Glutamatergic neuron (in vitro differentiated cells): ENCODE data around the gene TBC1D9. TPM values are rescaled to one million over a fixed set of nuclear protein-coding genes. Genes with fewer than 3 reads are reported as not detected.

Experiments used
- DNase-seq: peaks from one replicate; pipeline ENCODE4 v3.0.0; 2022
- H3K27ac Mint-ChIP-seq: one replicate; pipeline ENCODE4 v1.8.0; 2020; ENCODE audit warnings: mild to moderate bottlenecking, mixed read lengths, inconsistent platforms; ENCODE audit not compliant: unreplicated experiment
- H3K27me3 Mint-ChIP-seq: one replicate; pipeline ENCODE4 v1.8.0; 2020; ENCODE audit warnings: mild to moderate bottlenecking, moderate library complexity, mixed read lengths, inconsistent platforms; ENCODE audit not compliant: unreplicated experiment
- H3K36me3 Mint-ChIP-seq: one replicate; pipeline ENCODE4 v1.8.0; 2020; ENCODE audit warnings: mild to moderate bottlenecking, mixed read lengths, inconsistent platforms; ENCODE audit not compliant: unreplicated experiment
- H3K4me1 Mint-ChIP-seq: one replicate; pipeline ENCODE4 v1.8.0; 2020; ENCODE audit warnings: mild to moderate bottlenecking, low read depth, mixed read lengths, inconsistent platforms; ENCODE audit not compliant: unreplicated experiment
- H3K4me3 Mint-ChIP-seq: one replicate; pipeline ENCODE4 v1.8.0; 2020; ENCODE audit warnings: mild to moderate bottlenecking, mixed read lengths, inconsistent platforms; ENCODE audit not compliant: unreplicated experiment
- H3K9me3 Mint-ChIP-seq: one replicate; pipeline ENCODE4 v1.8.0; 2020; ENCODE audit warnings: mild to moderate bottlenecking, moderate library complexity, mixed read lengths, inconsistent platforms; ENCODE audit not compliant: unreplicated experiment
- CTCF ChIP-seq: fragments of 200-600 bp; sonication (generic); IDR thresholded peaks from one replicate; pipeline ENCODE4 v1.5.0; 2021; ENCODE audit not compliant: partially characterized antibody, unreplicated experiment
- long read RNA-seq: library from polyadenylated mRNA; unstranded; transcript quantifications from one replicate; pipeline ENCODE4 v2.0.0, GENCODE V29; 2020; ENCODE audit not compliant: unreplicated experiment
- total RNA-seq: library from RNA; stranded (reverse); fragmentation: NEBNext Ultra II Directional; extraction: Animal tissue kit (Norgen Biotek cat#: 25700); gene quantifications from one replicate; pipeline ENCODE4 v1.2.1, GENCODE V29; 2021; ENCODE audit not compliant: unreplicated experiment

TBC1D9 gene
- total RNA-seq = 47.8 TPM
- long read RNA-seq, partial matches to known transcripts = 1 of 1 reads
- long read RNA-seq, other reads (novel, unspliced or antisense) = 0 of 1 reads

GRCh38 chr4:140756319-140757231 is at the start of gene TBC1D9:
Gene TBC1D9, minus strand, starts transcription at chr4:140756385. Its CDS starts 340 bp downstream, at chr4:140756045.
- peaks cover 10% of the 10 kb centered on the region for H3K4me1 Mint-ChIP-seq
- peaks cover 18% of the 10 kb centered on the region for H3K36me3 Mint-ChIP-seq
- peaks cover 18% of the 10 kb centered on the region for H3K9me3 Mint-ChIP-seq
- H3K27me3 Mint-ChIP-seq = peaks cover 10% of the 10 kb centered on the region
- peak within 1 kb of the TSS; percentile 82 for H3K4me3 Mint-ChIP-seq
- TF ChIP-seq CTCF = peak; percentile 52
- DNase-seq = peak; percentile 79
- peak within 1 kb of the TSS; percentile 89 for H3K27ac Mint-ChIP-seq

GRCh38 chr4:140805293-140805692 is 49.1 kb upstream of the TBC1D9 start:
- no peak overlapping the region for H3K27ac Mint-ChIP-seq
- peaks cover 2% of the 10 kb centered on the region for H3K9me3 Mint-ChIP-seq
- DNase-seq = no peak
- no peak for TF ChIP-seq CTCF
- no peaks in the 10 kb centered on the region for H3K36me3 Mint-ChIP-seq
- no peak overlapping the region for H3K4me3 Mint-ChIP-seq
- H3K4me1 Mint-ChIP-seq = no peaks in the 10 kb centered on the region
- no peaks in the 10 kb centered on the region for H3K27me3 Mint-ChIP-seq

DNA sequence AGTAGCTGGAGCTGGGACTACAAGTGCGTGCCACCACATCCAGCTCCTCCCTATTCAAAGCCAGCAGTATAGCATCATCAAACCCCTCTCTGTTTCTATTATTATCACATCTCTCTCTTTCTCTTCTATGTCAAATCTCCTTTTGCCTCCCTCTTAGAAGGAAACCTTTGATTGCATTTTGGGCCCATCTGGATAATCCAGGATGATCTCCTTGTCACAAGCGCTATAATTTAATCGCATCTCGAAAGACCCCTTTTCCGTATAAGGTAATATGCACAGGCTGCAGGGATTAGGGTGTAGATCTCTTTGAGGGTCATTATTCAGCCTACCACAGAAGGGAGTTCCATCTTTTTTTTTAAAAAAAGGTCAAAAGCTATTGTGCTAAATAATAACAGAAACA is 46.4 kb upstream of the TBC1D9 start:
- no peak overlapping the region for H3K27ac Mint-ChIP-seq
- H3K4me1 Mint-ChIP-seq = no peaks in the 10 kb centered on the region
- H3K27me3 Mint-ChIP-seq = no peaks in the 10 kb centered on the region
- H3K4me3 Mint-ChIP-seq = no peak overlapping the region
- TF ChIP-seq CTCF = no peak
- DNase-seq = no peak
- peaks cover 2% of the 10 kb centered on the region for H3K9me3 Mint-ChIP-seq
- H3K36me3 Mint-ChIP-seq = no peaks in the 10 kb centered on the region

DNA sequence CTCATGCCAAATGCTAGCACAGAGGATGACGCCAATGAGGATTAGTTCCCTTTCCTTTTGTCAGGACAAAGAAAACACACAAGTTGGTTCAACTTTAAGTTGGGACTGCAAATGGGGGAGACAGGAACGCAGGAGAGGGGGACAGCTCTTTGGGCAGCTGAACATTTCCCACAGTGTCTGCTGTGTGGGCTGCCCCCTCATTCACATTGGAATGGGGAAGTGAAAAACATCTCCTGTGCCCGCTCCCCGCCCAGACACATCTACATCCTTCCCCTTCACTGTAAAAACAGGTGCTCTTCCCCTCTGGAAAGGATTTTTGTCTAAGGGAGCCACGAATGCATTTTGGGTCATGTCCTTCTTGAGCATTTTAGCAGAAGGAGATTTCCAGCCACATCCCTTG is 44.5 kb upstream of the TBC1D9 start:
- Mint-ChIP-seq H3K27ac (no peak overlapping the region), H3K4me1 (no peaks in the 10 kb centered on the region), H3K36me3 (no peaks in the 10 kb centered on the region), H3K9me3 (peaks cover 2% of the 10 kb centered on the region), H3K27me3 (no peaks in the 10 kb centered on the region), H3K4me3 (no peak overlapping the region)
- no peak for TF ChIP-seq CTCF
- no peak for DNase-seq

DNA sequence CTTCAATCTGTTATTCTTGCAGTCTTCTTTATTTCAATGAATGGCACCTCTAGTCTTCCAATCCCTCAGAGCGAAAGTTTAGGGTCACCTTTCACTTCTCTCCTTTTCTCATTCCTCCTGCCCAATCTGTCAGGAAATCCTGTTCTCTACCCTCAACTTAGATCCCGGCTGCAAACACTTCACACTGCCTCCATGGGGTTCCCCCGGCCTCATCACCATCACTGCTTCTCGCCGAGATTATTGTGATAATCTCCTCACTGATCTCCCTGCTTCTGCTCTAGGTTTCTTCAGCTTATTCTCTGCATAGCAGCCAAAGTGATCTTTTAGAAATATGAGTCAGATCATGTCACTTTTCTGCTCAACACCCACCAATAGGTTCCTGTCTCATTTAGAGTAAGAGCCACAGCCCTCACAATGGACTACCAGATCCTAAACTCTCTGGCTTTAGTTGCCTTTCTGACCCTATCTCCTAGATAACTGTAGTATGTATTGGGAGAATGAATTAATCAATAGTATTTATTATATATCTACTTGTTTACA is 43.6 kb upstream of the TBC1D9 start:
- Mint-ChIP-seq H3K4me1 (no peaks in the 10 kb centered on the region), H3K4me3 (no peak overlapping the region), H3K27me3 (no peaks in the 10 kb centered on the region), H3K27ac (no peak overlapping the region), H3K9me3 (no peaks in the 10 kb centered on the region), H3K36me3 (no peaks in the 10 kb centered on the region)
- DNase-seq = no peak
- TF ChIP-seq CTCF = no peak
